Loucy (cell line): ENCODE measurements around the gene CCT3.

Experiments used
- H2AFZ ChIP-seq: fragments of 200-600 bp; sonication (generic); 2 replicates; pipeline ENCODE4 v1.6.0; 2016; ENCODE audit warnings: antibody characterized with exemption, mild to moderate bottlenecking, low read length, moderate library complexity
- H3F3A ChIP-seq: fragments of 200-600 bp; 2 replicates; pipeline ENCODE4 v1.6.0; 2016; ENCODE audit warnings: antibody characterized with exemption, low read depth, mild to moderate bottlenecking
- H3K27me3 ChIP-seq: fragments of 200-600 bp; sonication (generic); 2 replicates; pipeline ENCODE4 v1.6.1; 2014; ENCODE audit warnings: low read length, mild to moderate bottlenecking; ENCODE audit not compliant: insufficient read depth, poor library complexity, severe bottlenecking
- H3K36me3 ChIP-seq: fragments of 200-600 bp; sonication (generic); 2 replicates; pipeline ENCODE4 v1.6.1; 2016; ENCODE audit warnings: low read length; ENCODE audit not compliant: insufficient read depth
- H3K4me1 ChIP-seq: fragments of 200-600 bp; sonication (generic); 2 replicates; pipeline ENCODE4 v1.5.1; 2014; ENCODE audit warnings: low read length, mild to moderate bottlenecking; ENCODE audit not compliant: insufficient read depth, poor library complexity, severe bottlenecking
- H3K4me2 ChIP-seq: fragments of 200-600 bp; sonication (generic); 2 replicates; pipeline ENCODE4 v1.6.0; 2014; ENCODE audit warnings: antibody characterized with exemption, low read length, low read depth, mild to moderate bottlenecking; ENCODE audit not compliant: poor library complexity, severe bottlenecking
- H3K4me3 ChIP-seq: fragments of 200-600 bp; sonication (generic); 2 replicates; pipeline ENCODE4 v1.5.1; 2014; ENCODE audit warnings: low read length, mild to moderate bottlenecking, mixed read lengths; ENCODE audit not compliant: poor library complexity, severe bottlenecking
- H3K79me2 ChIP-seq: fragments of 200-600 bp; sonication (generic); 2 replicates; pipeline ENCODE4 v1.6.1; 2014; ENCODE audit warnings: low read length; ENCODE audit not compliant: insufficient read depth
- H3K9ac ChIP-seq: fragments of 200-600 bp; sonication (generic); 2 replicates; pipeline ENCODE4 v1.6.0; 2014; ENCODE audit warnings: mild to moderate bottlenecking, low read depth, low read length, moderate library complexity; ENCODE audit not compliant: poor library complexity, severe bottlenecking
- H3K9me2 ChIP-seq: fragments of 200-600 bp; sonication (generic); replicated peaks from 2 replicates; pipeline ENCODE4 v1.6.1; 2016; ENCODE audit warnings: low read depth, low read length, mixed read lengths
- H3K9me3 ChIP-seq: fragments of 200-600 bp; sonication (generic); 2 replicates; pipeline ENCODE4 v1.6.1; 2014; ENCODE audit warnings: mild to moderate bottlenecking, antibody characterized with exemption, low read length, low read depth; ENCODE audit not compliant: insufficient read depth
- H4K20me1 ChIP-seq: fragments of 200-600 bp; sonication (generic); 2 replicates; pipeline ENCODE4 v1.6.0; 2014; ENCODE audit warnings: antibody characterized with exemption, low read length, mild to moderate bottlenecking; ENCODE audit not compliant: insufficient read depth, poor library complexity, severe bottlenecking
- EZH2phosphoT487 ChIP-seq: fragments of 200-600 bp; IDR thresholded peaks from 2 replicates; pipeline ENCODE4 v1.6.1; 2018; ENCODE audit warnings: antibody characterized with exemption, mild to moderate bottlenecking, moderate library complexity, borderline replicate concordance
- TF ChIP-seq, protein P1 (sequence below): fragments of 200-600 bp; sonication (generic); conservative IDR thresholded peaks from 2 replicates; pipeline ENCODE4 v1.5.1; 2014; ENCODE audit warnings: mild to moderate bottlenecking, antibody characterized with exemption, low read length

CCT3 gene

GRCh38 chr1:156359973-156360372, 21.9 kb upstream of the CCT3 start:
- H3K9me2 ChIP-seq, result no peaks in the 10 kb centered on the region
- no peak overlapping the region for H3K9ac ChIP-seq
- no peaks in the 10 kb centered on the region for H3K36me3 ChIP-seq
- no peak overlapping the region for H2AFZ ChIP-seq
- H4K20me1 ChIP-seq, result no peaks in the 10 kb centered on the region
- no peaks in the 10 kb centered on the region for H3F3A ChIP-seq
- H3K27me3 ChIP-seq, result no peaks in the 10 kb centered on the region
- H3K4me3 ChIP-seq, result no peak overlapping the region
- no peaks in the 10 kb centered on the region for H3K79me2 ChIP-seq
- TF ChIP-seq, protein P1, sequence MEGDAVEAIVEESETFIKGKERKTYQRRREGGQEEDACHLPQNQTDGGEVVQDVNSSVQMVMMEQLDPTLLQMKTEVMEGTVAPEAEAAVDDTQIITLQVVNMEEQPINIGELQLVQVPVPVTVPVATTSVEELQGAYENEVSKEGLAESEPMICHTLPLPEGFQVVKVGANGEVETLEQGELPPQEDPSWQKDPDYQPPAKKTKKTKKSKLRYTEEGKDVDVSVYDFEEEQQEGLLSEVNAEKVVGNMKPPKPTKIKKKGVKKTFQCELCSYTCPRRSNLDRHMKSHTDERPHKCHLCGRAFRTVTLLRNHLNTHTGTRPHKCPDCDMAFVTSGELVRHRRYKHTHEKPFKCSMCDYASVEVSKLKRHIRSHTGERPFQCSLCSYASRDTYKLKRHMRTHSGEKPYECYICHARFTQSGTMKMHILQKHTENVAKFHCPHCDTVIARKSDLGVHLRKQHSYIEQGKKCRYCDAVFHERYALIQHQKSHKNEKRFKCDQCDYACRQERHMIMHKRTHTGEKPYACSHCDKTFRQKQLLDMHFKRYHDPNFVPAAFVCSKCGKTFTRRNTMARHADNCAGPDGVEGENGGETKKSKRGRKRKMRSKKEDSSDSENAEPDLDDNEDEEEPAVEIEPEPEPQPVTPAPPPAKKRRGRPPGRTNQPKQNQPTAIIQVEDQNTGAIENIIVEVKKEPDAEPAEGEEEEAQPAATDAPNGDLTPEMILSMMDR, result no peak
- TF ChIP-seq EZH2phosphoT487, result no peak
- no peak overlapping the region for H3K4me2 ChIP-seq
- H3K4me1 ChIP-seq, result no peaks in the 10 kb centered on the region
- no peaks in the 10 kb centered on the region for H3K9me3 ChIP-seq

GRCh38 chr1:156359249-156359648, 21.2 kb upstream of the CCT3 start:
- no peaks in the 10 kb centered on the region for H3K79me2 ChIP-seq
- H2AFZ ChIP-seq, result no peak overlapping the region
- H3F3A ChIP-seq, result no peaks in the 10 kb centered on the region
- no peaks in the 10 kb centered on the region for H3K9me3 ChIP-seq
- no peaks in the 10 kb centered on the region for H3K36me3 ChIP-seq
- no peak overlapping the region for H3K4me2 ChIP-seq
- TF ChIP-seq EZH2phosphoT487, result no peak
- TF ChIP-seq, protein P1, result no peak
- no peaks in the 10 kb centered on the region for H3K4me1 ChIP-seq
- H3K9ac ChIP-seq, result no peak overlapping the region
- H3K9me2 ChIP-seq, result no peaks in the 10 kb centered on the region
- H4K20me1 ChIP-seq, result no peaks in the 10 kb centered on the region
- H3K4me3 ChIP-seq, result no peak overlapping the region
- no peaks in the 10 kb centered on the region for H3K27me3 ChIP-seq

- H3K79me2 ChIP-seq, result no peaks in the 10 kb centered on the region
- H3K36me3 ChIP-seq, result no peaks in the 10 kb centered on the region
- TF ChIP-seq, protein P1, result no peak
- TF ChIP-seq EZH2phosphoT487, result no peak
- H3K9ac ChIP-seq, result no peak overlapping the region
- no peaks in the 10 kb centered on the region for H3K27me3 ChIP-seq
- H3K4me1 ChIP-seq, result no peaks in the 10 kb centered on the region
- H3F3A ChIP-seq, result no peaks in the 10 kb centered on the region
- H3K9me2 ChIP-seq, result no peaks in the 10 kb centered on the region
- no peak overlapping the region for H3K4me3 ChIP-seq
- no peak overlapping the region for H2AFZ ChIP-seq
- H4K20me1 ChIP-seq, result no peaks in the 10 kb centered on the region
- no peaks in the 10 kb centered on the region for H3K9me3 ChIP-seq
- no peak overlapping the region for H3K4me2 ChIP-seq
Measured at GRCh38 chr1:156358641-156359040, 20.5 kb upstream of the CCT3 start.
